ENCODE results near the gene RAB40B. TPM values are rescaled to one million over a fixed set of nuclear protein-coding genes. Genes with fewer than 3 reads are reported as not detected.

RAB40B gene
- total and polyA plus RNA-seq, 2 of the 4 experiments (the other 2 are of a cell fraction), result 14.9 to 20.0 TPM

- Histone ChIP-seq H3K56ac (ENCODE audit: extremely low read depth, insufficient read depth, low read length) (no peak within 1 kb of the TSS), H2AFZ (replicated peaks; ENCODE audit: low read length, poor library complexity) (peak within 1 kb of the TSS; percentile 97), H3K4ac (ENCODE audit: low read depth, low read length) (peak within 1 kb of the TSS; percentile 69), H2BK15ac (ENCODE audit: low read depth, low read length) (no peak within 1 kb of the TSS; the same call in 2 of the 3 replicates), H3K9me3 (ENCODE audit: control insufficient read depth, insufficient read depth, low read length) (peaks cover 10% of the 10 kb centered on the region), H2BK20ac (ENCODE audit: low read depth, low read length) (no peak within 1 kb of the TSS), H2BK5ac (ENCODE audit: low read depth, low read length, poor library complexity, severe bottlenecking) (no peak within 1 kb of the TSS), H3K14ac (replicated peaks; ENCODE audit: low read depth, low read length) (peak within 1 kb of the TSS; percentile 9; the same call in 1 of the 2 replicates), H2BK120ac (ENCODE audit: low read depth, low read length) (no peak within 1 kb of the TSS), H3K9ac (ENCODE audit: low read depth, low read length) (peak within 1 kb of the TSS; percentile 68), H2AK9ac (replicated peaks; ENCODE audit: low read depth, low read length, poor library complexity) (peak within 1 kb of the TSS; percentile 85), H3K4me3 (ENCODE audit: insufficient read depth, low read depth, low read length) (peak within 1 kb of the TSS; percentile 85), H3K23ac (ENCODE audit: low read depth, low read length) (peak within 1 kb of the TSS; percentile 78), H3K27ac (ENCODE audit: insufficient read depth, low read length) (no peak within 1 kb of the TSS; the same call in 1 of the 2 replicates), H3K27me3 (ENCODE audit: control insufficient read depth, insufficient read depth, low read length) (no peaks in the 10 kb centered on the region), H4K20me1 (ENCODE audit: insufficient read depth, low read length) (no peaks in the 10 kb centered on the region), H3K36me3 (ENCODE audit: control insufficient read depth, insufficient read depth, low read length) (peaks cover 6% of the 10 kb centered on the region; the same call in 1 of the 2 replicates), H3K9me1 (ENCODE audit: insufficient read depth, low read length) (no peaks in the 10 kb centered on the region), H3K79me1 (ENCODE audit: low read depth in 1 of 2, low read length in 2 of 2) (peaks cover 0 to 4% of the 10 kb centered on the region in 2 experiments; a peak in 1 of 4 replicates), H2AK5ac (ENCODE audit: low read depth, low read length) (peak within 1 kb of the TSS; percentile 70), H3K18ac (ENCODE audit: low read depth, low read length) (no peak within 1 kb of the TSS; the same call in 1 of the 2 replicates), H4K91ac (ENCODE audit: insufficient read depth, low read depth, low read length) (no peak within 1 kb of the TSS), H4K8ac (ENCODE audit: low read depth in 2 of 2, low read length in 2 of 2) (peak within 1 kb of the TSS; percentile 65 to 78; a peak in 3 of 4 replicates), H3K4me2 (ENCODE audit: low read depth, low read length) (peak within 1 kb of the TSS; percentile 90), H4K5ac (ENCODE audit: low read depth, low read length) (peak within 1 kb of the TSS; percentile 86; the same call in 1 of the 2 replicates), H3K4me1 (ENCODE audit: control insufficient read depth, insufficient read depth, low read length) (peaks cover 7% of the 10 kb centered on the region)
- ATAC-seq (ENCODE audit: low read depth), result peak; percentile 87
- CTCF ChIA-PET, result no interaction called here
- POLR2A ChIA-PET (ENCODE audit: unreplicated experiment), result no interaction called here
- in situ Hi-C loops (cut with MboI; ENCODE audit: low sequenced_read_pairs) (no loop called here), dilution Hi-C loops (cut with HindIII; ENCODE audit: low sequenced_read_pairs, unreplicated experiment) (no loop called here), intact Hi-C loops (cut with micrococcal nuclease) (no loop called here)
- 11% methylated on average over 59 of the region's 101 CpGs; no CpG with 5 or more reads in 1 of the 2 experiments for WGBS, 2 experiments (ENCODE audit: extremely low coverage in 2 of 2, insufficient read length in 1 of 2)
- peak; percentile 85 for DNase-seq
- no TSS peak for BruUV-seq (replicated peaks)
- no peak for TF ChIP-seq CHD1 (IDR thresholded peaks at IDR 0.05; ENCODE audit: low read depth, low read length)
- no peak for TF ChIP-seq CEBPB (IDR thresholded peaks at IDR 0.05; ENCODE audit: low read depth, low read length)
- no peak for TF ChIP-seq NFE2L2 (IDR thresholded peaks at IDR 0.05; ENCODE audit: low read depth, low read length)
- peak; percentile 67 for TF ChIP-seq BHLHE40 (IDR thresholded peaks at IDR 0.05; ENCODE audit: low read depth, low read length)
- TF ChIP-seq SMC3 (IDR thresholded peaks at IDR 0.05; ENCODE audit: low read depth, low read length), result no peak; the same call in 1 of the 2 replicates
- no peak; the same call in 1 of the 2 replicates for TF ChIP-seq MXI1 (IDR thresholded peaks at IDR 0.05; ENCODE audit: borderline replicate concordance, low read depth, low read length)
- TF ChIP-seq USF2 (IDR thresholded peaks at IDR 0.05; ENCODE audit: low read depth, low read length), result peak; percentile 15; the same call in 1 of the 2 replicates
- no peak for TF ChIP-seq RCOR1 (IDR thresholded peaks at IDR 0.05; ENCODE audit: insufficient replicate concordance, low read length)
- TF ChIP-seq MAFK (IDR thresholded peaks at IDR 0.05; ENCODE audit: low read depth, low read length), result no peak
- TF ChIP-seq MAZ (IDR thresholded peaks at IDR 0.05; ENCODE audit: borderline replicate concordance, low read depth, low read length), result peak; percentile 44; the same call in 1 of the 2 replicates
- peak; percentile 63 for TF ChIP-seq POLR2A (IDR thresholded peaks at IDR 0.05; ENCODE audit: low read depth, low read length)
- TF ChIP-seq CTCF (conservative IDR thresholded peaks at IDR 0.05; ENCODE audit: low read depth, low read length), result no peak
These were observed 36.7 kb upstream of the RAB40B start, which contains the start of gene FN3K for GRCh38 chr17:82734987-82735866. Gene FN3K, plus strand, starts transcription at chr17:82735615. Its CDS starts 22 bp downstream, at chr17:82735637.
